Activated T-cell treated with anti-CD3 and anti-CD28 coated beads for 24 hours (primary cell): Measurements from ENCODE around the gene JAZF1.

Experiments
- DNase-seq: peaks from one replicate; pipeline ENCODE4 v3.0.0-alpha.2; 2020; ENCODE audit warnings: low read depth

JAZF1 gene

GRCh38 chr7:28075674-28076358 is 104.8 kb downstream of the JAZF1 start:
- no peak for DNase-seq

GRCh38 chr7:28072876-28073514 is 107.6 kb downstream of the JAZF1 start:
- DNase-seq, result no peak

- no peak for DNase-seq
Measured at GRCh38 chr7:28071570-28071969, 109.0 kb downstream of the JAZF1 start.

- DNase-seq, result no peak
Measured at GRCh38 chr7:28070297-28071055, 110.1 kb downstream of the JAZF1 start.

GRCh38 chr7:28069807-28070206 is 110.8 kb downstream of the JAZF1 start:
- no peak for DNase-seq

GRCh38 chr7:28069388-28069787 is 111.2 kb downstream of the JAZF1 start:
- no peak for DNase-seq

- no peak for DNase-seq
Measured at GRCh38 chr7:28068811-28069216, 111.8 kb downstream of the JAZF1 start.

- no peak for DNase-seq
Measured at GRCh38 chr7:28067171-28067570, 113.4 kb downstream of the JAZF1 start.

GRCh38 chr7:28065721-28066285 is 114.8 kb downstream of the JAZF1 start:
- no peak for DNase-seq

- no peak for DNase-seq
Measured at GRCh38 chr7:28065308-28065707, 115.3 kb downstream of the JAZF1 start.

GRCh38 chr7:28064437-28064836 is 116.2 kb downstream of the JAZF1 start:
- DNase-seq, result no peak

GRCh38 chr7:28062197-28062991 is 118.2 kb downstream of the JAZF1 start:
- DNase-seq, result peak; percentile 25

- DNase-seq, result no peak
Measured at GRCh38 chr7:28061824-28062196, 118.8 kb downstream of the JAZF1 start.

GRCh38 chr7:28060371-28060950 is 120.1 kb downstream of the JAZF1 start:
- DNase-seq, result no peak

- no peak for DNase-seq
Measured at GRCh38 chr7:28055161-28055544, 125.4 kb downstream of the JAZF1 start.

- no peak for DNase-seq
Measured at GRCh38 chr7:28054531-28055160, 125.9 kb downstream of the JAZF1 start.

GRCh38 chr7:28052933-28053332 is 127.7 kb downstream of the JAZF1 start:
- DNase-seq, result no peak

- DNase-seq, result no peak
Measured at GRCh38 chr7:28048694-28049093, 131.9 kb downstream of the JAZF1 start.

- DNase-seq, result no peak
Measured at GRCh38 chr7:28046035-28046434, 134.6 kb downstream of the JAZF1 start.

GRCh38 chr7:28045592-28045991 is 135.0 kb downstream of the JAZF1 start:
- no peak for DNase-seq

- no peak for DNase-seq
Measured at GRCh38 chr7:28044825-28045224, 135.8 kb downstream of the JAZF1 start.
